Astrocyte (in vitro differentiated cells and primary cell): ENCODE results near the gene SLC66A2. TPM values are rescaled to one million over a fixed set of nuclear protein-coding genes. Genes with fewer than 3 reads are reported as not detected.

ENCODE experiments used
- DNase-seq: peaks from one replicate; pipeline ENCODE4 v3.0.0-alpha.2; 2010; ENCODE audit warnings: low read depth
- FAIRE-seq: peaks from 2 replicates; lab custom pipeline; 2011; peaks lifted over from hg19 to GRCh38; lab: Jason Lieb, UNC
- H2AFZ ChIP-seq: 2 replicates; pipeline ENCODE4 v1.6.0; 2012; ENCODE audit warnings: low read depth, low read length, inconsistent platforms
- H3K27ac ChIP-seq: 2 replicates; pipeline ENCODE4 v1.5.1; 2011; ENCODE audit warnings: low read depth, low read length, inconsistent platforms
- H3K27me3 ChIP-seq: 2 replicates; pipeline ENCODE4 v1.6.0; 2011; ENCODE audit warnings: low read length, inconsistent platforms; ENCODE audit not compliant: insufficient read depth
- H3K36me3 ChIP-seq: 2 replicates; pipeline ENCODE4 v1.5.1; 2011; ENCODE audit warnings: low read length, inconsistent platforms; ENCODE audit not compliant: insufficient read depth
- H3K4me1 ChIP-seq: 2 replicates; pipeline ENCODE4 v1.5.1; 2011; ENCODE audit warnings: low read length, inconsistent platforms; ENCODE audit not compliant: insufficient read depth
- H3K4me2 ChIP-seq: 2 replicates; pipeline ENCODE4 v1.6.0; 2012; ENCODE audit warnings: low read length, inconsistent platforms
- H3K4me3 ChIP-seq: 2 replicates; pipeline ENCODE4 v1.5.1; 2011; ENCODE audit warnings: low read depth, mild to moderate bottlenecking, low read length, inconsistent platforms; ENCODE audit not compliant: insufficient read depth
- H3K79me2 ChIP-seq: 2 replicates; pipeline ENCODE4 v1.6.0; 2012; ENCODE audit warnings: mild to moderate bottlenecking, low read length, inconsistent platforms; ENCODE audit not compliant: insufficient read depth
- H3K9ac ChIP-seq: 2 replicates; pipeline ENCODE4 v1.6.0; 2012; ENCODE audit warnings: mild to moderate bottlenecking, low read length, inconsistent platforms
- H3K9me3 ChIP-seq: 2 replicates; pipeline ENCODE4 v1.5.1; 2012; ENCODE audit warnings: low read depth, mild to moderate bottlenecking, low read length, inconsistent platforms; ENCODE audit not compliant: insufficient read depth
- H4K20me1 ChIP-seq: 2 replicates; pipeline ENCODE4 v1.6.0; 2012; ENCODE audit warnings: low read length, inconsistent platforms; ENCODE audit not compliant: insufficient read depth
- H3K27ac Mint-ChIP-seq: one replicate; pipeline ENCODE4 v1.8.0; 2021; ENCODE audit warnings: mild to moderate bottlenecking, mixed read lengths; ENCODE audit not compliant: unreplicated experiment
- H3K27me3 Mint-ChIP-seq: one replicate; pipeline ENCODE4 v1.8.0; 2021; ENCODE audit warnings: low read depth, mixed read lengths; ENCODE audit not compliant: unreplicated experiment
- H3K36me3 Mint-ChIP-seq: one replicate; pipeline ENCODE4 v1.8.0; 2021; ENCODE audit warnings: low read depth, mixed read lengths; ENCODE audit not compliant: unreplicated experiment
- H3K4me1 Mint-ChIP-seq: one replicate; pipeline ENCODE4 v1.8.0; 2021; ENCODE audit warnings: low read depth, mixed read lengths; ENCODE audit not compliant: unreplicated experiment
- H3K4me3 Mint-ChIP-seq: one replicate; pipeline ENCODE4 v1.8.0; 2021; ENCODE audit warnings: mild to moderate bottlenecking, moderate library complexity, mixed read lengths; ENCODE audit not compliant: unreplicated experiment
- H3K9me3 Mint-ChIP-seq: one replicate; pipeline ENCODE4 v1.8.0; 2021; ENCODE audit warnings: mild to moderate bottlenecking, mixed read lengths; ENCODE audit not compliant: unreplicated experiment
- CTCF ChIP-seq: IDR thresholded peaks from 2 replicates; pipeline ENCODE4 v1.5.1; 2011; ENCODE audit warnings: low read depth, mild to moderate bottlenecking, inconsistent platforms, low read length, moderate library complexity; ENCODE audit not compliant: insufficient read depth
- EZH2 ChIP-seq: IDR thresholded peaks from 2 replicates; pipeline ENCODE4 v1.6.1; 2012; ENCODE audit warnings: mild to moderate bottlenecking, low read length, inconsistent platforms; ENCODE audit not compliant: insufficient read depth
- total RNA-seq: library from RNA; stranded (reverse); gene quantifications from 2 replicates; pipeline ENCODE4 v1.2.1, GENCODE V29; 2021

Gene SLC66A2
- total RNA-seq, 1 donor from 2014 or later: 25.3 TPM

GRCh38 chr18:79897940-79898625, 53.4 kb downstream of the SLC66A2 start:
- no peaks in the 10 kb centered on the region for H3K4me1 ChIP-seq
- H3K4me2 ChIP-seq: no peak overlapping the region
- no peaks in the 10 kb centered on the region for H3K36me3 ChIP-seq
- no peaks in the 10 kb centered on the region for H3K79me2 ChIP-seq
- TF ChIP-seq CTCF (no peak), EZH2 (no peak)
- H3K27ac Mint-ChIP-seq: no peak overlapping the region
- no peaks in the 10 kb centered on the region for H3K4me1 Mint-ChIP-seq
- DNase-seq (no peak), FAIRE-seq (no peak)
- H3K4me3 Mint-ChIP-seq: no peak overlapping the region
- H3K27me3 ChIP-seq: no peaks in the 10 kb centered on the region
- H3K27me3 Mint-ChIP-seq: no peaks in the 10 kb centered on the region
- no peak overlapping the region for H2AFZ ChIP-seq
- peaks cover 40% of the 10 kb centered on the region for H3K9me3 ChIP-seq
- H3K9ac ChIP-seq: no peak overlapping the region
- peaks cover 23% of the 10 kb centered on the region for H3K36me3 Mint-ChIP-seq
- no peak overlapping the region for H3K27ac ChIP-seq
- H3K9me3 Mint-ChIP-seq: peaks cover 48% of the 10 kb centered on the region
- H3K4me3 ChIP-seq: no peak overlapping the region
- no peaks in the 10 kb centered on the region for H4K20me1 ChIP-seq

- no peak for FAIRE-seq
- H3K36me3 Mint-ChIP-seq: peaks cover 13% of the 10 kb centered on the region
- peaks cover 43% of the 10 kb centered on the region for H3K9me3 ChIP-seq
Measured at GRCh38 chr18:79896738-79897137, 54.7 kb downstream of the SLC66A2 start.

More at GRCh38 chr18:79896738-79897137, 54.7 kb downstream of the SLC66A2 start:
- DNase-seq: no peak
- Histone ChIP-seq H3K4me3 (no peak overlapping the region), H3K27me3 (no peaks in the 10 kb centered on the region), H3K79me2 (no peaks in the 10 kb centered on the region), H3K4me1 (no peaks in the 10 kb centered on the region), H3K36me3 (no peaks in the 10 kb centered on the region), H3K4me2 (no peak overlapping the region), H3K27ac (no peak overlapping the region), H2AFZ (no peak overlapping the region), H3K9ac (no peak overlapping the region), H4K20me1 (no peaks in the 10 kb centered on the region)
- no peaks in the 10 kb centered on the region for H3K27me3 Mint-ChIP-seq
- H3K9me3 Mint-ChIP-seq: peaks cover 57% of the 10 kb centered on the region
- no peak overlapping the region for H3K4me3 Mint-ChIP-seq
- no peaks in the 10 kb centered on the region for H3K4me1 Mint-ChIP-seq
- TF ChIP-seq EZH2: no peak
- TF ChIP-seq CTCF: no peak
- no peak overlapping the region for H3K27ac Mint-ChIP-seq
